HT1080 (cell line): Measurements from ENCODE around the gene SLC35F4. TPM values are rescaled to one million over a fixed set of nuclear protein-coding genes. Genes with fewer than 3 reads are reported as not detected.
"Not testable (repeated sequence)": the region's sequence is repeated elsewhere in the genome, so short reads cannot be mapped to it uniquely, and the experiment has no call there.

ENCODE experiments used
- DNase-seq: peaks from one replicate; pipeline ENCODE4 v3.0.0-alpha.2; 2015; ENCODE audit warnings: low read depth
- total RNA-seq: library from RNA; depleted of rRNA; stranded (reverse); fragments of >200 nt; shearing (Covaris generic); gene quantifications from 2 replicates; pipeline ENCODE4 v1.2.3, GENCODE V29; 2014

The SLC35F4 gene
- total RNA-seq, 1 experiment from 2014 or later = 0.37 TPM

GRCh38 chr14:57729208-57730187 lies 136.4 kb downstream of the SLC35F4 start:
- DNase-seq = no peak

GRCh38 chr14:57725399-57726077 lies 140.4 kb downstream of the SLC35F4 start:
- peak; percentile 96 for DNase-seq

- peak; percentile 88 for DNase-seq
Observed at GRCh38 chr14:57722141-57722540, 143.8 kb downstream of the SLC35F4 start.

- no peak for DNase-seq
Observed at GRCh38 chr14:57714487-57714931, 151.4 kb downstream of the SLC35F4 start.

GRCh38 chr14:57712698-57713097 lies 153.2 kb downstream of the SLC35F4 start:
- DNase-seq = no peak

- no peak for DNase-seq
Observed at GRCh38 chr14:57712102-57712501, 153.8 kb downstream of the SLC35F4 start.

GRCh38 chr14:57709909-57710308 lies 156.0 kb downstream of the SLC35F4 start:
- DNase-seq = no peak

- not testable (repeated sequence) for DNase-seq
Observed at GRCh38 chr14:57709086-57709485, 156.8 kb downstream of the SLC35F4 start.

GRCh38 chr14:57707219-57707618 lies 158.7 kb downstream of the SLC35F4 start:
- no peak for DNase-seq

- no peak for DNase-seq
Observed at GRCh38 chr14:57704763-57705162, 161.1 kb downstream of the SLC35F4 start.

GRCh38 chr14:57699947-57700346 lies 165.9 kb downstream of the SLC35F4 start:
- no peak for DNase-seq

- peak; percentile 63 for DNase-seq
Observed at GRCh38 chr14:57692671-57693070, 173.2 kb downstream of the SLC35F4 start.

- no peak for DNase-seq
Observed at GRCh38 chr14:57687416-57687815, 178.5 kb downstream of the SLC35F4 start.

GRCh38 chr14:57686304-57686703 lies 179.6 kb downstream of the SLC35F4 start:
- no peak for DNase-seq

- no peak for DNase-seq
Observed at GRCh38 chr14:57671021-57671420, 194.9 kb downstream of the SLC35F4 start.

- no peak for DNase-seq
Observed at GRCh38 chr14:57660208-57660607, 205.7 kb downstream of the SLC35F4 start.

GRCh38 chr14:57659052-57659451 lies 206.8 kb downstream of the SLC35F4 start:
- DNase-seq = no peak

- peak; percentile 23 for DNase-seq
Observed at GRCh38 chr14:57657487-57657886, 208.4 kb downstream of the SLC35F4 start.

GRCh38 chr14:57656853-57657252 lies 209.0 kb downstream of the SLC35F4 start:
- DNase-seq = no peak

- DNase-seq = no peak
Observed at GRCh38 chr14:57652769-57653168, 213.1 kb downstream of the SLC35F4 start.

- DNase-seq = no peak
Observed at GRCh38 chr14:57641776-57642175, 224.1 kb downstream of the SLC35F4 start.

GRCh38 chr14:57640036-57640435 lies 225.9 kb downstream of the SLC35F4 start:
- no peak for DNase-seq
